ENCODE results near the gene HSPA4. TPM values are rescaled to one million over a fixed set of nuclear protein-coding genes. Genes with fewer than 3 reads are reported as not detected.
"Not testable (repeated sequence)": the region's sequence is repeated elsewhere in the genome, so short reads cannot be mapped to it uniquely, and the experiment has no call there.

The HSPA4 gene
- total and polyA plus RNA-seq, 2 donors (not counting 1 experiment from before 2014, with no cell fraction given), result 18.1 to 95.0 TPM

GRCh38 chr5:133017964-133018363 is 33.8 kb upstream of the HSPA4 start:
- H3K79me2 ChIP-seq (ENCODE audit: control insufficient read depth, insufficient read depth, low read length), result peaks cover 90% of the 10 kb centered on the region
- ATAC-seq (ENCODE audit: low read depth), result no peak
- H4K20me1 ChIP-seq (ENCODE audit: control insufficient read depth, insufficient read depth, low read length, poor library complexity, severe bottlenecking), result peaks cover 27% of the 10 kb centered on the region
- no peak overlapping the region for H2AFZ ChIP-seq (ENCODE audit: insufficient read depth, low read depth, low read length, poor library complexity, severe bottlenecking)
- H3K4me1 ChIP-seq (ENCODE audit: control insufficient read depth in 2 of 2, insufficient read depth in 2 of 2, low read length in 2 of 2), result no peaks in the 10 kb centered on the region
- Mint-ChIP-seq H3K4me1 (peaks cover 10% of the 10 kb centered on the region), H3K9me3 (ENCODE audit: insufficient read depth) (no peaks in the 10 kb centered on the region), H3K27me3 (no peaks in the 10 kb centered on the region), H3K4me3 (no peak overlapping the region), H3K27ac (no peak overlapping the region)
- peaks cover 0 to 50% of the 10 kb centered on the region in 2 experiments for H3K36me3 ChIP-seq (replicated peaks in 1 of 2; ENCODE audit: control extremely low read depth in 1 of 2, control insufficient read depth in 1 of 2, extremely low read depth in 1 of 2, insufficient read depth in 2 of 2, low read length in 1 of 2)
- intact Hi-C loops (cut with micrococcal nuclease), result loop anchor here (5.0 kb wide), 1 partner anchor 34 kb away; the partner anchor contains the start of gene HSPA4
- H3K4me3 ChIP-seq (ENCODE audit: control extremely low read depth in 1 of 5, extremely low read depth in 1 of 5, insufficient read depth in 1 of 5, low read depth in 2 of 5, low read length in 4 of 5), result no peak overlapping the region
- H3K27me3 ChIP-seq (replicated peaks in 1 of 4; ENCODE audit: control extremely low read depth in 1 of 4, control insufficient read depth in 3 of 4, insufficient read depth in 4 of 4, low read length in 3 of 4), result no peaks in the 10 kb centered on the region
- no peak overlapping the region for H3K27ac ChIP-seq (ENCODE audit: low read length in 2 of 2)
- H3K9me3 ChIP-seq (ENCODE audit: control extremely low read depth in 1 of 3, control insufficient read depth in 2 of 3, insufficient read depth in 1 of 3, low read length in 2 of 3), result no peaks in the 10 kb centered on the region
- DNase-seq, result no peak
- no peak overlapping the region for H3K9ac ChIP-seq (ENCODE audit: low read length)
- no peak overlapping the region for H3K4me2 ChIP-seq (replicated peaks; ENCODE audit: low read depth, low read length, poor library complexity, severe bottlenecking)
- ChIA-PET POLR2A (interaction anchor here (0.7 kb wide), 1 partner anchor 47 kb away, joined by 3 read pairs; no protein-coding TSS in a partner anchor), CTCF (interaction anchor here (0.7 to 1.1 kb wide), 2 partner anchors 15 to 55 kb away, joined by 3 read pairs; no protein-coding TSS in a partner anchor)
- TF ChIP-seq CTCF (IDR thresholded peaks at IDR 0.05) (no peak), EZH2 (IDR thresholded peaks at IDR 0.05; ENCODE audit: borderline replicate concordance, insufficient read depth, low read depth, low read length, poor library complexity, severe bottlenecking) (no peak)
- WGBS (ENCODE audit: insufficient coverage), result 100% methylated on average over 2 of the region's 4 CpGs

GRCh38 chr5:133019471-133019870 is 32.3 kb upstream of the HSPA4 start:
- H3K27me3 Mint-ChIP-seq; DNase-seq; H3K27ac ChIP-seq (ENCODE audit: low read length in 2 of 2); H2AFZ ChIP-seq (ENCODE audit: insufficient read depth, low read depth, low read length, poor library complexity, severe bottlenecking); H3K4me3 ChIP-seq (ENCODE audit: control extremely low read depth in 1 of 5, extremely low read depth in 1 of 5, insufficient read depth in 1 of 5, low read depth in 2 of 5, low read length in 4 of 5); H3K4me1 ChIP-seq (ENCODE audit: control insufficient read depth in 2 of 2, insufficient read depth in 2 of 2, low read length in 2 of 2); CTCF ChIA-PET; H3K27ac Mint-ChIP-seq; H3K9ac ChIP-seq (ENCODE audit: low read length); H3K9me3 Mint-ChIP-seq (ENCODE audit: insufficient read depth); H3K4me2 ChIP-seq (replicated peaks; ENCODE audit: low read depth, low read length, poor library complexity, severe bottlenecking); H3K27me3 ChIP-seq (replicated peaks in 1 of 4; ENCODE audit: control extremely low read depth in 1 of 4, control insufficient read depth in 3 of 4, insufficient read depth in 4 of 4, low read length in 3 of 4); ATAC-seq (ENCODE audit: low read depth); H3K4me3 Mint-ChIP-seq; H3K9me3 ChIP-seq (ENCODE audit: control extremely low read depth in 1 of 3, control insufficient read depth in 2 of 3, insufficient read depth in 1 of 3, low read length in 2 of 3): not testable (repeated sequence)
- POLR2A ChIA-PET, result interaction anchor here (0.7 kb wide), 1 partner anchor 59 kb away, joined by 6 read pairs; no protein-coding TSS in a partner anchor
- peaks cover 27% of the 10 kb centered on the region for H4K20me1 ChIP-seq (ENCODE audit: control insufficient read depth, insufficient read depth, low read length, poor library complexity, severe bottlenecking)
- WGBS (ENCODE audit: insufficient coverage), result 100% methylated on average over 4 of the region's 7 CpGs
- H3K79me2 ChIP-seq (ENCODE audit: control insufficient read depth, insufficient read depth, low read length), result peaks cover 95% of the 10 kb centered on the region
- intact Hi-C loops (cut with micrococcal nuclease), result loop anchor here (5.0 kb wide), 1 partner anchor 33 kb away; the partner anchor contains the start of gene HSPA4
- H3K36me3 ChIP-seq (replicated peaks in 1 of 2; ENCODE audit: control extremely low read depth in 1 of 2, control insufficient read depth in 1 of 2, extremely low read depth in 1 of 2, insufficient read depth in 2 of 2, low read length in 1 of 2), result peaks cover 0 to 51% of the 10 kb centered on the region in 2 experiments
- H3K4me1 Mint-ChIP-seq, result peaks cover 15% of the 10 kb centered on the region

All from B cell (primary cell).